Omental fat pad (tissue), 4 donors: ENCODE measurements around the gene SUSD6. TPM values are rescaled to one million over a fixed set of nuclear protein-coding genes. Genes with fewer than 3 reads are reported as not detected.

Experiments
- ATAC-seq: fragments of 150-250 bp; one replicate; pipeline ENCODE4 v1.9.1; 2016; ENCODE audit warnings: mild to moderate bottlenecking, moderate library complexity; ENCODE audit not compliant: low FRiP score
- DNase-seq: peaks from one replicate; pipeline ENCODE4 v3.0.0-alpha.2; 2019; ENCODE audit warnings: low spot score
- CTCF ChIP-seq, 3 donors: fragments of 450-650 bp; IDR thresholded peaks; one replicate each; pipeline ENCODE4 v1.5.1; 2016 to 2017; ENCODE audit warnings: antibody characterized with exemption in 3 of 3, mild to moderate bottlenecking in 3 of 3, moderate library complexity in 2 of 3
- total RNA-seq, 4 donors: library from RNA; depleted of rRNA; stranded (reverse); fragments of >200 nt; gene quantifications; one replicate each; pipeline ENCODE4 v1.1.0, GENCODE V29; 2016

Gene SUSD6
- total RNA-seq, 4 donors from 2014 or later = 31.1 to 73.3 (median 52.7) TPM

GRCh38 chr14:69750495-69750894 is 139.1 kb downstream of the SUSD6 start:
- TF ChIP-seq CTCF (IDR thresholded peaks at IDR 0.05) = no peak
- no peak for ATAC-seq
- no peak for DNase-seq

- DNase-seq (no peak), ATAC-seq (no peak)
- TF ChIP-seq CTCF (IDR thresholded peaks at IDR 0.05) = no peak
These were observed 141.4 kb downstream of the SUSD6 start for GRCh38 chr14:69752773-69753172.

DNA sequence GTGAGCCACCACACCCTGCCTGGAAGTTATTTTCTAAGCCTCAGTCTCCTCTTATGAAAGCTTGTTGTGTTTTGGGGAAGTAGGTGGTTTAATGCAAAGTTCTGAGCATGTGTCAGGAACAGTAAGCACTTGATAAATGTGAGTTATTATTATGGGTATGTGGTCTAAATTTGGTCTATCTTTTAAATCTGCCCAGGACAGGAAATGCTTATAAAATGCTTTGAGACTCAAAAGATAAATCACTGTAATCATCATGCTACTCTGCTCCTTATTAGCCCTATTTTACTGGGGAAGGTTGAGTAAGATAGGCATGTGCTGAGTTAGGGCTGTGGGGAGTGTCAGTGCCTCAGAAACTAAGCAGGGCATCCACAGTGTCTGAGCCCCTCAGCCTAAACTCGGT is 142.5 kb downstream of the SUSD6 start:
- ATAC-seq (no peak), DNase-seq (no peak)
- TF ChIP-seq CTCF (IDR thresholded peaks at IDR 0.05) = no peak

DNA sequence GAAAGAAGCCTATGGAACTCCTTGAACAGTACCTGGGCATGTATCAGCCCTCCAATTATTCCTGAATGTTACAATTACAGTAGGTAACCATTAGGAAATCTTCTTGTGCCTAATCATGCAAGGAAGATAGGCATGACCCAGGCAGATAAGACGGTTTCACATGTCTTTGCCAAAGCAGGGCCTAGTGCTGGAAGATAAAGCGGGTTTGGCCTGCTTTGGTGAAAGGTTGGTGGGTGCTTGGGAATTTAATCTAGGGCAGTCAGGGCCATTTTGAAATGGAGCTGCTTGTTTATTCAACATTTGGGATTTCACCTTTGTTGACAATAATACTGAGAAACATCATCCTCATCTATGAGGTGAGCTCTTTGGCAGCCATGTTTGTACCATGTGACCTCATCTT is 143.1 kb downstream of the SUSD6 start:
- no peak for TF ChIP-seq CTCF (IDR thresholded peaks at IDR 0.05)
- ATAC-seq (no peak), DNase-seq (no peak)

DNA sequence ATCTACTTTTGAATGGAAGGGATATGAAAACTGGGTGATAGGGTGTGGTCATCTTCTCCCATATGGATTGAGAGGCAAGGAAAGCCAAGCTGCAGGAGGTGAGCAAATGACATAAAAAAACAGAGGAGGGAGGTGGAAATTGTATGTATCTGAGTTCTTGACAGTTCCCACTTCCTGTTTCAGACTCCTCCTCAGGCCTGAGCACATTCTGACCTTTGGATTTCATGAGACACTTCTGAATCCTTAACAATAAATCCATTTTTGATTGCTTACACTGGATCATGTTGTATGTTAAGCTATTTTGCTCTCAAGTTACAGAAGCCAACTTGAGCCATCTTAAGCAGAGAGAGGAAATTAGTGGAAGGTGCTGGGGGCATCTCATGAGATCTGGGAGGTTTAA is 143.9 kb downstream of the SUSD6 start:
- TF ChIP-seq CTCF (IDR thresholded peaks at IDR 0.05) = no peak
- no peak for DNase-seq
- no peak for ATAC-seq

- DNase-seq (no peak), ATAC-seq (no peak)
- no peak for TF ChIP-seq CTCF (IDR thresholded peaks at IDR 0.05)
These were observed 144.4 kb downstream of the SUSD6 start for GRCh38 chr14:69755784-69756183.

DNA sequence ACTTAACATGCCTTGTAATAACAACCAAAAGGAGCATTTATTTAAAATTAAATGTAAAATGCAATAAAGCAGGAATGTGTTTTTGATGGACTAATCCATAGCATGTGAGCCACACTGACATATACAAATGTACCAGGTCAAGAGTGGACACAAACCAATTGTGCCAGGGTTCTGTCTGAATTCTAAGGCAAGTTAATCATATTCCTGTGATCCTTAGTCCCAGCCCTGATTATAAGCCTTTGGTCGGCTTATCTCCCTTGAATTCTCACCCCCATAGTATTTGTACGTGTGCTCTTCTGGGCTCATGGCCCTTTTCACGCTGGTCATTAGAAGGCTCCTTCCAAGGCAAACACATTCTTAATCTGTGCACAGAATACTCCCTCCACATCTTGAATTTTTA is 144.9 kb downstream of the SUSD6 start:
- no peak for TF ChIP-seq CTCF (IDR thresholded peaks at IDR 0.05)
- DNase-seq (no peak), ATAC-seq (no peak)
